Activated CD8-positive, alpha-beta memory T cell treated with anti-CD3 and anti-CD28 coated beads, Interleukin-2, amount 50 U/mL, for 24 hours (primary cell): Measurements from ENCODE around the gene PDCD4.
"Not testable (repeated sequence)": the region's sequence is repeated elsewhere in the genome, so short reads cannot be mapped to it uniquely, and the experiment has no call there.

Experiments
- DNase-seq: peaks from one replicate; pipeline ENCODE4 v3.0.0-alpha.2; 2020; ENCODE audit errors: extremely low read depth

PDCD4 gene

DNA sequence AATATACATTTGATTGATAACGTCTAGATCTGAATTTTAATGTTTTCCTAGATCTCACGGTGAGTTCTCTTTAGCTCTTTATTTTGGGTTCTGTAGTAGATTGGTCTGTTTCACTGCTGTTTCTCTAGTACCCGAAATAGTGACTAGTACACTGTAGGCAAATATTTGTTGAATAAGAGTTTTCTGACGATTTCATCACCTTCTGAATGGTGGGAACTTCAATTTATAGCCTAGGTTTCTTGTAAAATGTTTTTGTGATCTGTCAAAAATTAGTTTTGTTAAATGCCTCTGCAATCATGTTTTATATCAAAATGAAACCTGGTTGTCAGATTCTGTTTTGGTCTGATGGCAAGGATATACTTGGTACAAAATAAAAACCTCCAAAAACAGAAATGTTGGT is 10.2 kb downstream of the PDCD4 start:
- no peak for DNase-seq

GRCh38 chr10:110883924-110884323 is 12.2 kb downstream of the PDCD4 start:
- DNase-seq = no peak

DNA sequence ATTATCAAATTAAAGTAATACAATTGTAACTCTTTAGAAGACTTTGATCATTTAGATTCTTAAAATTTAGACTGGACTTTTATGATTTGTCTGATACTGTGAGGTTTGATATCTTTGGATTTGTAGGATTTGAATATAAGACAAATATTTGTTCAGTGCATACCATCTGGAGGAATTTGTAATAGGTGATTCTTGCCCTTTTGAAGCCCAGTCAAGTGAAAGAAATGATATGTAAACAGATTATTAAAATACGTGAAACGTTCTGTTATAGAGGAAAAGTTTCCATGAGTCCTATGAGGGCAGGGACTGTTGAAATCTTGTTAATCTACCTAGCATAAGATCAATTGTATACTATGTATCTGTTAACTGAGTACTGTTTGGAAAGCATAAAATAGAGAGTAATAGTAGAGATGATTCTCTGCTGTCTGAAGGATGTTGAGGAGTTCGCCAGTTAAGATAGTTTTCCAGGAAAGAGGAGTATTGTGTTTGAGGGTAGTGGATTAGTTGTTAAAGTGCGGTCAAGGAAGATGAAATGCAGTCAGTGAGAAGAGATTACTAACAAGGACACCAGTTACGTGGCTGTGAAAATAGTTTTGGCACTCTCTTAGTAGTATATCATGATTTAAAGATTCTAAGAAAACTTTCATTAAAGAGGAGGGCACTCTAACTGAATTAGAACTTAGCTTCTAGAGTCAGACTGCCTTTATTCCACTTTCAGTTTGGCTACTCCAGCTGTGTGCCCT is 14.4 kb downstream of the PDCD4 start:
- DNase-seq = no peak

- no peak for DNase-seq
Measured at GRCh38 chr10:110887560-110887959, 15.8 kb downstream of the PDCD4 start.

GRCh38 chr10:110892602-110893288 is 21.0 kb downstream of the PDCD4 start:
- DNase-seq = no peak

DNA sequence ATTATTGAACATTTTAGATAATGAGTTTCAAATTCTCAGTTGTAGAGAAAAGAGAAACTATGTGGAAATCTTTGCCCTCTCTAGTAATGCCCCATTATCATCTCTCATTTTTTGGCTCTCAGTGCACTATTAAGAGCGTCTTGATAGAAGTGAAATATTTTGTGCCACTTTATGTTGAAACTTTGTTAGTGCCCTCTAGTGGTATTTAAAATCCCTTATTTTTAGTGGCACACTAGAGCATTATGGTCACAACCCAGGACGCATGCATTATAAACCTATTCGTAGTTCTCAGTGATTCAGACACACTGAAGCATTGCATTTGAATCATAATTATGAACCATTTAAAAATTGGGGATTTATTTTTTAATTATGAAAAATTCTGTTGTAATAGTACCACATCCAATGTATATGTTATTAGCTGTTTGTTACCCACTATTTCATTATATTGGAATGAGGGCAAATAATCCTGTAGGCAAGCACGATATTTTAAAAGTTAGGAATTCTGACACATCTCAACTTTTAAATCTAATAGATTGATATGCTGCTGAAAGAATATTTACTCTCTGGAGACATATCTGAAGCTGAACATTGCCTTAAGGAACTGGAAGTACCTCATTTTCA is 21.9 kb downstream of the PDCD4 start:
- DNase-seq = no peak

GRCh38 chr10:110897184-110897583 is 25.5 kb downstream of the PDCD4 start:
- no peak for DNase-seq

GRCh38 chr10:110898391-110898790 is 26.7 kb downstream of the PDCD4 start:
- DNase-seq = no peak

DNA sequence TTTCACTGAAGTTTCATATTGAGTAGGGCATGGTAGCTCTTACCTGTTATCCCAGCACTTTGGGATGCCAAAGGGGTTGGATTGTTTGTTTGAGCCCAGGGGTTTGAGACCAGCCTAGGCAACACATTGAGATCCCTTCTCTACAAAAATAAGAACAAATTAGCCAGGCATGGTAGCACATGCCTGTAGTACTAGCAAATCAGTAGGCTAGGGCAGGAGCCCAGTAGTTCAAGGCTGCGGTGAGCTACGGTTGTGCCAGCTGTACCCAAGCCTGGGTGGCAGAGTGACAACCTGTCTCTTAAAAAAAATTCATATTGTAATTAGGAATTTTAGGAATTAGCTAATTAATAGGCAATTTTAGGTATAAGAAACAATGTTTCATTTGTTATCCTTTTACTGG is 29.3 kb downstream of the PDCD4 start:
- DNase-seq = no peak

DNA sequence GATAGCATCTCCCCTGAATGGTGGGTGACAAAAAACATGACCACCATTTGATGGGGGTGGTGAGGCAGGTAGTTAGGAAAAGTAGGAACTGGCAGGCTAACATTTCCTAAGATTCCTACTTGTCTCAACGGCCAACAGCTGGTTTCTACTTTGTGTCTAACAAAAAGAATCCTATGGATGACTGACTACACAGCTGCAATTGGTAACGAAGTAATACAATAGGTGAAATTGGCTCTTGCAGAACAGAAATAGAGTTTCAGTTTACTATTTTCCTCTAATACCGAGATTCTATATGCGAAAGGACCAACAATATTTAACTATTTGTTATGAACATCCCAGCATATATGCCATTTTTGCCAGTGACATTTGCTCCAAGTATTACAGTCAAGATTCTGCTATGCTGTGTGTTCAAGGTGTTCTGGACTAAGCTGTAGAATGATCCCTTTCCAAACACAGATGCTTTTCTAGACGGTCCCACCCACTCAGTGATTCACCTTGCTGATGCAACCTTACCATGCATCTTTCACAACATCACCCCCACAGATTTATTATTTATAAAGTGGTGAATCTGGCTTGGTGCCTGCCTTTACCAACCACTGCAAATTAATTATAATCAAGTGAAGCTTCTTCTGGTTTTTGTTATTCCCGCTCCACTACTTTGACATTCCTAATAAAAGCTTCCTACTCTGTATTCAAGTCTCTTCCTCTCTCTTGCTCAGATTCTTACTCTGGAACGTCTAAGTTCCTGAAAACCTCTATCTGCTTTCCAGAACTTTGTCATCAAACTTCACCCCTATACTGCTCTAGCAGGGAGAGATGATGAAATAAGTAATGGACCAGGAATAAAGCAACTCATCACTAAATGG is 30.5 kb downstream of the PDCD4 start:
- DNase-seq = no peak

DNA sequence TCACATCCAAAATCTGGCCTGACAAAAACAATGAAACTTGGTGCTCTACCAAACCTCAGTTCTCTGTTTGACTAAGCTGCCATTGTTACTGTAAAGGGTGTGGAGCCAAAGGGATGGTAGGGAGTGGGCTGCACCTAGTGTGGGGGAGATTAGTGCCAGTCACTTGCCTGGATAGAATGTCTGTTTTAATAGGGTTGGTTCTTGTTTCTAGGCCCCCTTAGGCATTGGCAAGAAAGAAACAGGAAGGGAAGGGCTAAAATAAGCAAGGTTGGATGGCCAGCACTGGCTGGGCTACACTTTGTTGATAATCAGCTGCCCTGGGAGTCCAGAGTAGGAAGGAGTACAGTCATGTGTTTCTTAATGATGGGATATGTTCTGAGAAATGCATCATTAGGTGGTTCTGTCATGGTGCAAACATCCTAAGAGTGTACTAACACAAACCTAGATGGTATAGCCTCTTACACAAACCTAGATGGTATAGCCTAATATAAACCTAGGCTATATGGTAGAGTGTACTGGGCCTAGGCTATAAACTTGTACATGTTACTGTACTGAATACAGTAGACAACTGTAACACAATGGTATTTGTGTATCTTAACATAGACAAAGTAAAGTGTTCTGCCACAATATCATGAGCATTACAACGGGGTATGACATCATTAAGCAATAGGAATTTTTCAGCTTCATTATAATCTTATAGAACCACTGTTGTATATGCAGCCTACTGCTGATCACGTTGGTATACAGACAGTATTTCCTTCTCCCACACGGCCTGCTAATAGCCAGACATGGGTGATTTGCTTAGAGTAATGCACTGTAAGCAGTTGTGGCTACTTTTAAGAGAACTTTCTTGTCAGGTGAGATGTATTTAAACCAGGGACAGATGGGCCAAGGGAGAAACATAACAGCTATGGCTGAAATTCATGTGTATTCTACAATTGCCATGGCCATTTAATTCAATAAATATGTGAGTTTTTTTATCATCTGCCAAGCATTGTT is 31.9 kb downstream of the PDCD4 start:
- no peak for DNase-seq

DNA sequence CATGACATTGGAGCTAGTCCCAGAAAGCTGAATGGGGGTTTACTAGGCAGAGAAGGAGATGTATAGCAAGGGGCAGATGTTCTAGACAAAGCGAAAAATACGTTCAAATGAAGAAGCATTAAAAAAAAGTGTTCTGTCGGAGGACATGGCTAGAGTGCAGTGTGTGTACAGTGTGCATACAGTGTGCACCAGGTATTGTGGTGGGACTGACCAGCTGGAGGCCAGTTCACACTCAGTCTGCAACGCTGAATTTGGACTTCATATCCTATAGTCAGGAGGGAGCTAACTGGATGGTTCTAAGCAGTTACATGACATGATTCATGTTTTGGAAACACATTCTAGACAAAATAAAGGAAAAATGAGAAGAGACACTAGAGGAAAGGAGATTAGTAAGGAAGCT is 38.4 kb downstream of the PDCD4 start:
- DNase-seq = no peak

DNA sequence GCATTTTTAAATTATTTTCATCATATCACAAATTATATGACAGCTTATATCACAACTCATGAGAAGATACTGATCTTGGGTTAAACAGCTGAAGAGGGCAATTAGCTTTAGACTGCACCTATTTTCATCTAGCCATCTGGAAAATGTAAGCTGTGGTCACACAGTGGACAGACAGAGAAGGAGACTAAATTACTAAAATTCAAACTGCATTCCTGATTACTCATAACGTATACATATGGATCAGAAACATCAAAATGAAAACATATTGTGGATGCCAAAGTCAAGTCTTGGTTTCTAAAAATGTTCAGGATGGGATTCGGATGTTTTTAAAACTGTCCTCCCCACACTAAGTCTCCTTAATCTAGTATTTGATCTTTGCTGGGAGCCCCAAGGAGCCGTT is 40.6 kb downstream of the PDCD4 start:
- no peak for DNase-seq

- DNase-seq = no peak
Measured at GRCh38 chr10:110914431-110914830, 42.7 kb downstream of the PDCD4 start.

- DNase-seq = no peak
Measured at GRCh38 chr10:110915035-110915434, 43.3 kb downstream of the PDCD4 start.

- not testable (repeated sequence) for DNase-seq
Measured at GRCh38 chr10:110915600-110915999, 43.9 kb downstream of the PDCD4 start.

DNA sequence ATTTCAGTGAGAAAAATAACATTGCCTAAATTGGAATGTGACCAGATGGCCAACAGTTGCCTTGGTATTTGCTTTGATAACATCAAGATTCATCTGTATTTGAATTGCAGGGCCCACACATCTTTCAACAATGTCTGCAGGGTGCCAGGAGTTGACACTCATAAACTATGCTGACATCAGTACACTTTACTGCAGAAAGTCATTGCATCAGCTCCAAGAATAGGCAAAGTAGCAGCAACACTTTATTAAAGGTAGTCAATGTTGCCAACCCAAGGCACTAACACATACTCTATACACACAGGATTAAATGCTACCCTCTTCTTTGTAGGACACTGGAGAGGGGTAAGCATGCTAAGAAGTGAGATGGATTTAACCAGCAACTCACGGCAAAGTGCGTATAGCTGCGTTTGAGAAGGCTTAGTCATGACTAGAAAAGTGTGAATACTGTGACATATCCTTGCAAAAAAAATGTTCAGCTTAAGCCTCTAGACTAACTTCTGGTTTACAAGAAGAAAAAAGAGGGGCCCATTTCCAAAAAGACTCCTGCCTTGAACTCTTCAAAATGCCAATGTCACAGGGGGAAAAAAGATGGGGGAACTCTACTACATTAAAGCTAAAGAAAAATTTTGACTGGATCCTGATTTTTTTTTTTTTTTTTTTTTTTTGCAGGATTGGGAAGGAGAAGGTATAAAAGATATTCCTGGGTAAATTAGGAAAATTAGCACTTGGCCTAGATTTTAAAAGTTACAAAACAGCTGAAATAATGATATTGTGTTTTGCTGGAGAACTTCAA is 45.0 kb downstream of the PDCD4 start:
- DNase-seq = no peak

DNA sequence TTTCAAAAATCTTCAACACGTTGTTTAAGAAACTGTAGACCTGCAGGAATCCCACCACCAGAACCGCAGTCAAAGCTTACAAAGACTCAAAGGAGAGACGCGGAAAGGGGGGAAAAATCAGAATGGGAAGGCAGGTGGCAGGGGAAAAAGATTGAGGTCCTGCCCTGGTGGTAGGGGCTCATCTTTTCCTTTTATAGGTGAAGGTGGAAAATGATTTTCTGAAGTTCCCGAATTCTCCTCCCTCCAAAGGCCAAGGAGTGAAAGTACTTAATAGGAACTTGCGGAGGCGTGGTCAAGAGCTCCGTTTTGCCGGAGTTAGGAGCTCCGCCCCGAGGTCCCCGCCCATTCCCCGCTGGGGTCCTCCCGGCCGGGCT is 46.5 kb downstream of the PDCD4 start:
- DNase-seq = peak; percentile 70

- no peak for DNase-seq
Measured at GRCh38 chr10:110918643-110919348, 47.1 kb downstream of the PDCD4 start, which contains the start of gene BBIP1. Gene BBIP1 (minus strand): TSS chr10:110919180. CDS start chr10:110918157, 1,023 bp downstream.
